HG03460 (cell line): ENCODE data around the gene ECE1.
"Not testable (repeated sequence)": the region's sequence is repeated elsewhere in the genome, so short reads cannot be mapped to it uniquely, and the experiment has no call there.

Experiments used
- ATAC-seq: cut with Tn5 transposase; IDR thresholded peaks from one replicate; pipeline ENCODE4 v1.9.1; 2021; ENCODE audit not compliant: unreplicated experiment

ECE1 gene

GRCh38 chr1:21232044-21232443 lies 58.2 kb downstream of the ECE1 start:
- ATAC-seq, result no peak

DNA sequence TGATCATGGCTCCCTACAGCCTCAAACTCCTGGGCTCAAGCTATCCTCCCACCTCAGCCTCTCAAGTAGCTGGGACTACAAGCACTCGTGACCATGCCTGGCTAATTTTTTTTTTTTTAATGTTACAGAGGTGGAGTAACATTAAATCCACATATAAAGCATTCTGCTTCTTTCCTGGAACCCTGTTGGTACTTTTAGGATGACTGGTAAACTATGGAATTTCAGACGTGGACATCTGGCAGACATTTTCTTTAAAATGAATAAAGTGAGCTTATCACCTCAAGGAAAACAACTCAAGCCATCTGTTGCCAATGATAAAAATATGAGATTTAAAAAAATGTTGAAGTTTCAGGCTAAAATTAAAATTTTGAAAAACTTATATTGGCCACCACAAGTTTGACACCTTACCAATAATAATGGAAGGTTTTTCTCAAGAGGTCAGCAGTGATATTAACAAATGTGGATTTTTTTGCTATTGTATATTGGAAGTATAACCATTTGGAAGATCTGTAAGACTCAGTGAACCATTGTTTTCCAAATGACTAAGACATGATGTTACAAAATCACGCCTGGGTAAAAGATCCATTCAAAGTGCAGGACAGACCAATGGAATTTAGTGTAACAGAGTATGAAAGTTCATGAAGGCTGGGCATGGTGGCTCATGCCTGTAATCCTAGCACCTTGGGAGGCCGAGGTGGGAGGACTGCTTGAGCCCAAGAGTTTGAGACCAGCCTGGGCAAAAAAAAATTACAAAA lies 60.8 kb downstream of the ECE1 start:
- ATAC-seq, result no peak

GRCh38 chr1:21228224-21228623 lies 62.0 kb downstream of the ECE1 start:
- ATAC-seq, result not testable (repeated sequence)

DNA sequence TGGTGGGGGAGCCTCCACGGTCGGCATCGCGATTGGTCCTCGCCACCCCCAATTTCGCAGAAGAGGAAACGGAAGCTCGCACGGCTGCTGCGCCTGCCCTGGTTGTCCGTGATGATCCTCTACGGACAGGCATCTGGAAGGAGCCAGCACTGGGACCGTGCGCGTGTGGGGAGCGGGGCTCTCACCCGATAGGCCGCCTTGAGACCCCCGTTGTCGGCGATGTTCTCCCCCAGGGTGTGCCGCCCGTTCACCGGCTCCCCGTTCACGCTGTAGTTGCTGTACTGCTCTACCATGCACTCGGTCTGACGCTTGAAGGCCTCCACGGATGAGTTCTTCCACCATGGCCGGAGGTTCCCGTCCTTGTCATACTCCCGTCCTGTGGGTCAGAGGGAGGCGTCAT lies 65.2 kb downstream of the ECE1 start:
- no peak for ATAC-seq

DNA sequence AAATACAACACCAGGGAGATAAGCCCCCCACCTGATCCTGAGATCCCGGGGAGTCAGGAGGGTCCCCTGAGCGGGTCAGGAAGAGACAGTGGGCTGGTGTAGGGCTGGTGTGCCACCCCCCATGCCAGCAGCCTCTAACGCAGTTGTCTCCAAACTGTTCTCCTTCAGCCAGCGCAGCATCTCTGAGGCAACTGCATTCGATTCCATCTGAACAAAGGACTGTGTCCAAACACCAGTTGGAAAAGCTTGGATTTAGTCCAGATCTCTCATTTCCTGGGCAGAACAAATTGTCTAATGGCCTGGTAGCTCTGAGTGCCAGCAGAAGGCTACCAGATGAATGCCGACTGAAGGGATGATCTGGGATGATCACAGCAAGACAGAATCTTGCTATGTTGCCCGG lies 69.4 kb downstream of the ECE1 start:
- ATAC-seq, result no peak

DNA sequence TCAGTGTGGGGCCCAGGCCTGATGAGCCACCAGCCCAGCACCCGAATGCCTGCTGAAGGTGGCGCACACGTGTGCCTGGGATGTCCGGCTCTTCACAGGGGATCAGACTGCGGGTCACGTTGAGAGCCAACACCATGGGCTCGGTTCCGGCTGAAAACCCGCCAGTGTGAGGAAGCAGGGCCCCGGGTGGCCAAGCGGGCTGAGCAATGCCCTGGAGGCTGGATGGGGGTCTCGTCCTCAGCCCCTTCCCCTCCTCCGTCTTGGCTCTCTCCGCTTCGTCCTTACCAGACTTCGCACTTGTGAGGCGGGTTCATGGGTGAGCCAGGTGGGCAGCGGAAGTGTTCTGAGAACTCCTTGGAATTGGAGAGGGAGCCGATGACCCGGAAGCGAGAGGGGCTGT lies 70.6 kb downstream of the ECE1 start:
- ATAC-seq, result no peak

- no peak for ATAC-seq
These were observed 72.3 kb downstream of the ECE1 start for GRCh38 chr1:21217812-21218596.

DNA sequence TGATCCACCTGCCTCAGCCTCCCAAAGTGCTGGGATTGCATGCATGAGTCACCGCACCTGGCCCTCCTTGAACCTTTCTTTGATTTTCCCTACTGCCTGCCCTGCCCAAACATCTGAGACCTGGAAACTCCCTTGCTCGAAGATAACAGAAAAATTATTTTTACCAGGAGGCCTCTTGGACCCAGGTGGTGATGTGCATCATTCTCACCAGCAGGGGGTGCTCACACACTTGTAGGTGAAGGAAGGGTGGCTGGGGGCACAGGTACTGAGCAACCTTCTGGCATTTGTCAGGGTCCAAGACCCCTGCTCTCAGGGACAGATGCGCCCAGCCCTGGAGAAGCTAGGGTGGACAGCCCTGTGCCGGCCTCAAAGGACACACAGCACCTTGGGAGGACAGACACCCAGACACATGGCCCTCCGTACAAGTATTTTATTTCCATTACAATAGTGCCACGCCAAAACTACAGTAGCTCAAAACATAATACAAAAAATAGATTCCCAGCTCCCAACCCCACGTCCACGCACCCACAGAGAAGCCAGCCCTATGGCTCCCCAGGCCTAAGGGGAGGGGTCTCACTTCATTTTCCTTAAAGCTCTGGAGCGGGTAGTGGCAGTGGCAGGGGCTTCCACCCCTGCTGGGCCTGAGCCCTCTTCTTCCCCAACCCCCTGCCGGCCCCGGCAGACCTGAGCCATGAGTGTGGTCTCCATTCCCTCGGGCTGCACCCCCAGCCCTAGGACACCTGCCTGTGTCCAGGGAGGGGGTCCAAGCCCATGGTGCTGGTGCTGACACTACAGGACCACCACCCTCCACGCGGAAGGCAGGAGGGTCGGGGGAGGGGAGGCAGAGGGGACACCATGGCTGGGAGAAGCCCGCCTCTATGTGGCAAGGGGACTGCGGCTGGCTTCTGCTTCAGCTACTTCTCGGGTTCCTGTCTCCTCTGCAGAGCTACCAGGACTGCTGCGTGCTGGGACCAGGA lies 73.1 kb downstream of the ECE1 start:
- ATAC-seq, result no peak

DNA sequence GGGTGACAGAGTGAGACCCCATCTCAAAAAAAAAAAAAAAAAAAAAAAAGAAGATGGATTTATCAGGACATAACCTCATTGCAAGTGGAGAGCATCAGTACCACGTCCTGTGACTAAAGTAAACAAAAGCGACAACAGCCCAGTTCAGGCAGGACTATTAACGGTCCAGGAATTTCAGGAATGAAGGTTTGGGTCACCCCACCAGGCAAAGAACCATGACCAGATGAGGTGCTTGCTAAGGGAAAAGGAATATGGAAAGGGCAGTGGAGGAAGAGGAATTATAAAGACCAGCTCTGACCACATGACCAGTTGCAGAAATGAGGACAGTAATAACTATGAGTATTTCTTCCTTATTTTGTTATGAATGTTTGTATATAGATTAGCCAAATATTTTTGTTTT lies 78.1 kb downstream of the ECE1 start:
- ATAC-seq, result no peak

DNA sequence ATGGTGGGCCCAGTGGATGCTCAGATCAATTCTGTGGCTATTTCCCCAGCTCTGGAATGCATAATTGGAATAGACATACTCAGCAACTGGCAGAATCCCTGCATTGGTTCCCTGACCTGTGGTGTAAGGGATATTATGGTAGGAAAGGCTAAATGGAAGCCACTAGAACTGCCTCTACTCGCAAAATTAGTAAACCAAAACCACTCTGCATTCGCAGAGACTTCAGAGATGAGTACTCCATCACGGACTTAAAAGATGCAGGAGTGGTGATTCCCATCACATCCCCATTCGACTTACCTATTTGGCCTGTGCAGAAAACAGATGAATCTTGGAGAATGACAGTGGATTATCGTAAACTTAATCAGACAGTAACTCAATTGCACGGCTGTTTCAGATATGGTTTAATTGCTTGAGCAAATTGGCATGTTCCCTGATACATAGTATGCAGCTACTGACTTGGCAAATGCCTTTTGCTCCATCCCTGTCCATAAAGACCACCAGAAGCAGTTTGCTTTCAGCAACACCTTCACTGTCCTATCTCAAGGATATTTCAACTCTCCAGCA lies 82.0 kb downstream of the ECE1 start:
- not testable (repeated sequence) for ATAC-seq

DNA sequence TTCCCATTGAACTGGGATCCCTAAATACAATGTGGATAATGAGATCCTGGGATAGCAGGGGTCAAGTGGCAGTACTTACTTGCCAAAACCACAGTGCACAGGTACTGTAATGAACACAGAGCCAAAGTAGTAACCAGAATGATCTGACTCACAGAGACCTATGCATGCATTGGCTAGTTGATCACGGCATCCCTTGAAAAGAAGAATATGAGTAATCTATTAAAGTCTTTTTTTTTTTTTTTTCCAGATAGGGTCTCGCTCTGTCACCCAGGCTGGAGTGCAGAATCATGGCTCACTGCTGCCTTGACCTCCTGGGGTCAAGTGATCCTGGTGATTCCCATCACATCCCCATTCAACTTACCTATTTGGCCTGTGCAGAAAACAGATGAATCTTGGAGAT lies 84.1 kb downstream of the ECE1 start:
- no peak for ATAC-seq

DNA sequence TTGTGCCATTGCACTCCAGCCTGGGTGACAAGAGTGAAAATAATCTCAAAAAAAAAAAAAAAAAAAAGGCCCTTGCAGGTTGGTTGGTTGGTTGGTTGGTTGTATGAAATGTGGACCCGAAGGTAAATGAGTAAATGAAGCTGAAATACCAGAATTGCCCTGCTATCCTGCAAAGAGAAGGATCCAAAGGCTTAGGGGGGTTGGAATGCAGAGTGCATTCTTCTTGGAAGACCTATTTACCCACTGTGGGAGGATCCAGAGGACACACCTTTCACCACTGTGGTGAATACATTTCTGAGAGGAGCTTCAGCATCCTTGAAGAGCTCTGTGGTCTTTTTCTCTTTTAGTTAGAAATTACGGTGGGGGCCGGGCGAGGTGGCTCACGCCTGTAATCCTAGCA lies 84.8 kb downstream of the ECE1 start:
- no peak for ATAC-seq

DNA sequence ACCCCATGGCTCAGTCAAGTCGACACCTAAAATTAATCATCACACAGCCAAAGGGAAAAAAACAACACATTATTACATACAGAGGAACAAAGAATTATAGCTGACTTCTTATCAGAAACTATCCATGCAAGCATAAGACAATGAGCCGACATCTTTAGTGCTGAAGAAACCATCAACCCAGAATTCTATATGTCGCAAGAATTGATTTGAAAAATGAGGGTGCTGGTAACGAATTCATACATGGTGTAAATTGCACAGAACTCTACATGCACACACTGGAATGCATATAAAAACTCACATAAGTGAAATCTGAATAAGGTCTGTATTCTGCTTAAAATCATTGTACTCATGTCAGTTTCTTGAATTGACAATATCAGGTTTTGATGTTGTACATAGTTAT lies 88.6 kb downstream of the ECE1 start:
- no peak for ATAC-seq

GRCh38 chr1:21201238-21201637 lies 89.0 kb downstream of the ECE1 start:
- not testable (repeated sequence) for ATAC-seq

DNA sequence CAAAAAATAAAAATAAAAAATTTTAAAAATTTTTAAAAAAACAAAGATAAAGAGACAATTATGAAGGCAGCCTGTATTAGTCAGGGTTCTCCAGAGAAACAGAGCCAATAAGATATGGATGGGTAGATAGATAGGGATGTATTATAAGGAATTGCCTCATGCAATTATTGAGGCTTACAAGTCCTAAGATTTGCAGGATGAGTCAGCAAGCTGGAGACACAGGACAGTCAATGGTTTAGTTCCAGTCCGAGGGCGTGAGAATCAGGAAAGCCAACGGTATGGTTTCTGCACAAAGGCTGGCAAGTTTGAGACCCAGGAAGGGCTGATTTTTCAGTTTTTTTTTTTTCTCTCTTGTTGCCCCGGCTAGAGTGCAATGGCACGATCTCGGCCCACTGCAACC lies 89.5 kb downstream of the ECE1 start:
- no peak for ATAC-seq

- ATAC-seq, result no peak
These were observed 91.3 kb downstream of the ECE1 start for GRCh38 chr1:21198929-21199328.

- ATAC-seq, result no peak
These were observed 97.4 kb downstream of the ECE1 start for GRCh38 chr1:21192871-21193270.

DNA sequence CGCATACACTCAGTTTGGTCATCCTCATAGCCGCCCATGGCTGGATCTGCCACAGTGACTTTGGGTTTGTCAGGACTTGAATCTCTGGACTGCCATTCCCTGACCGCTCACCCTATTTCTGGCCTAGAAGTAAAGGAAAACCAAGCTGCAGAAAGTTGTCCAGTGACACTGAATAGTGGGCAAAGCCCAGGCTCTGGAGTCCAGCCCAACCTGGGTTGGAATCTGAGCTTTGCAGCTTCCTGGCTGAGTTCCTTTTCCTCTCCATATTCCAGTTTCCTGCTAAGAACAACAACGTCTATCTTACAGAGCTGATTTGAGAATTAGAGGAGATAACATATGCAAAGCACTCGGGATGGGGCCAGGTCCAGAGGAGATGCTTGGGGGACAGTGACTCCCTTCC lies 98.0 kb downstream of the ECE1 start:
- ATAC-seq, result no peak

GRCh38 chr1:21190771-21191170 lies 99.5 kb downstream of the ECE1 start:
- not testable (repeated sequence) for ATAC-seq

DNA sequence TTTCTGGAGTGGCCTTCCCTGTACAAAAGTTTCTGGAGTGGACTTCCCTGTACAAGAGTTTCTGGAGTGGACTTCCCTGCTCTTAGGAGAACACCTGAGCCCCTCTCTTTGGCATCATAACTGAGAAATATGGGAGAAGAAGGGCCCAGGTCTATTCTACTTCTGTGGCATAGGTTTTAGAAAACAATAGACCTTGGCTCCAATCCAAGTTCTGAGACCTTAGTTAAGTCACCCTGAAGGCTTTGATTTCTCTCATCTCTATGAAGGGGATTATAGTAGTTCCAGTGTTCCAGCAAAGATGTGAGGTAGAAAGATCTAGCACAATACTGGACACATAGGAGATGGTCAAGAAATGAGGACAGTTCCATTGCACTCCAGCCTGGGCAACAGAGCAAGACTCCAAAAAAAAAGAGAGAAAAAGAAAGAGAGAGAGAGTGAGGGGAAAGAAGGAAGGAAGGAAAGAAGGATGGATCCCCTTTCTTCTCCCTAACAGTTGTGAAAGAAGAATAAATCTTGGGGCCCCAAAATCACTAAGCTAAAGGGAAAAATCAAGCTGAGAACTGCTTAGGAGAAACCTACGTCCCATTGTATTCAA lies 100.3 kb downstream of the ECE1 start:
- no peak for ATAC-seq

DNA sequence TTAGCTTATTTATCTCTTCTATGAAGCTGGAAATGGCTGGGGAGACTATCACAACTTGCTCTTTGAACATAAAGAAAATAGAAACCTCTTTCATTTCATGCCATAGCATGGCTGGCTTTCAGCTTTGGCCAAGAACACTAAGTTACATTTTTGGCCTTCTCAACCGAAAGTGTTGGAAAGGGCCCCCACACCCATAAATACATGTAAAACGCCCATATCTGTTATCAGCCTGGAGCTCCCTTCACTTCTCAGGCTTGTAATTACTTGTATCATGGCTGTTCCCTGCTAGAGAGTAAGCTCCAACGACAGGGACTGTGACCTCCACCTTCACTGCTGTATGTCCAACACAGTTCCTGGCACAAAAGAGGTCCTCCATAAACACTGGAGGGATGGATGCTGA lies 100.8 kb downstream of the ECE1 start:
- ATAC-seq, result no peak
